SU-DHL-6 (cell line): Measurements from ENCODE around the gene MYMK.

Experiments used
- H2AFZ ChIP-seq: fragments of 200-600 bp; sonication (generic); 2 replicates; pipeline ENCODE4 v1.6.1; 2014; ENCODE audit warnings: low read depth, mild to moderate bottlenecking, moderate library complexity, mixed read lengths, antibody characterized with exemption, low read length; ENCODE audit not compliant: severe bottlenecking
- H3F3A ChIP-seq: fragments of 200-600 bp; shearing (Covaris generic); 2 replicates; pipeline ENCODE4 v1.6.0; 2016; ENCODE audit warnings: antibody characterized with exemption, mild to moderate bottlenecking; ENCODE audit not compliant: insufficient read depth
- H3K27ac ChIP-seq: fragments of 200-600 bp; sonication (generic); 2 replicates; pipeline ENCODE4 v1.5.1; 2016; ENCODE audit warnings: low read depth, mild to moderate bottlenecking, low read length, moderate library complexity, mixed read lengths
- H3K27me3 ChIP-seq: fragments of 200-600 bp; sonication (generic), shearing (Covaris generic); 2 replicates; pipeline ENCODE4 v1.6.0; 2014; ENCODE audit warnings: mild to moderate bottlenecking, low read length
- H3K36me3 ChIP-seq: fragments of 200-600 bp; sonication (generic); 2 replicates; pipeline ENCODE4 v1.6.1; 2014; ENCODE audit warnings: mild to moderate bottlenecking, low read length, mixed read lengths
- H3K4me2 ChIP-seq: fragments of 300-600, 200-600 bp; shearing (Covaris generic), sonication (generic); 2 replicates; pipeline ENCODE4 v1.6.0; 2014; ENCODE audit warnings: low read length, low read depth, mild to moderate bottlenecking; ENCODE audit not compliant: poor library complexity, severe bottlenecking
- H3K4me3 ChIP-seq: fragments of 200-600 bp; sonication (generic); 2 replicates; pipeline ENCODE4 v1.5.1; 2014; ENCODE audit warnings: antibody characterized with exemption, low read length, mild to moderate bottlenecking, mixed read lengths; ENCODE audit not compliant: insufficient read depth, poor library complexity, severe bottlenecking
- H3K79me2 ChIP-seq: fragments of 200-600 bp; sonication (generic); 2 replicates; pipeline ENCODE4 v1.6.1; 2014; ENCODE audit warnings: mild to moderate bottlenecking, low read length, moderate library complexity; ENCODE audit not compliant: insufficient read depth
- H3K9ac ChIP-seq: fragments of 200-600 bp; sonication (generic); 2 replicates; pipeline ENCODE4 v1.7.0; 2014; ENCODE audit warnings: mild to moderate bottlenecking, low read length
- H3K9me2 ChIP-seq: fragments of 200-600 bp; sonication (generic); replicated peaks from 2 replicates; pipeline ENCODE4 v1.6.1; 2014; ENCODE audit warnings: low read length; ENCODE audit not compliant: insufficient read depth
- H3K9me3 ChIP-seq: fragments of 200-600 bp; sonication (generic); 2 replicates; pipeline ENCODE4 v1.6.1; 2014; ENCODE audit warnings: low read length, mixed read lengths; ENCODE audit not compliant: insufficient read depth
- H4K20me1 ChIP-seq: fragments of 200-600 bp; sonication (generic); 2 replicates; pipeline ENCODE4 v1.6.1; 2014; ENCODE audit warnings: low read depth, mild to moderate bottlenecking, antibody characterized with exemption, low read length, moderate library complexity, mixed read lengths
- EZH2phosphoT487 ChIP-seq: fragments of 200-600 bp; sonication (generic), shearing (Covaris generic); conservative IDR thresholded peaks from 2 replicates; pipeline ENCODE4 v1.6.1; 2018; ENCODE audit warnings: mild to moderate bottlenecking, antibody characterized with exemption, low read length, moderate library complexity, mixed read lengths
- TF ChIP-seq, protein P1 (sequence below): fragments of 200-600 bp; sonication (generic); IDR thresholded peaks from one replicate; pipeline ENCODE4 v1.5.1; 2017; ENCODE audit warnings: antibody characterized with exemption, mild to moderate bottlenecking, low read length, moderate library complexity; ENCODE audit not compliant: insufficient read depth, poor library complexity, severe bottlenecking

Gene MYMK

DNA sequence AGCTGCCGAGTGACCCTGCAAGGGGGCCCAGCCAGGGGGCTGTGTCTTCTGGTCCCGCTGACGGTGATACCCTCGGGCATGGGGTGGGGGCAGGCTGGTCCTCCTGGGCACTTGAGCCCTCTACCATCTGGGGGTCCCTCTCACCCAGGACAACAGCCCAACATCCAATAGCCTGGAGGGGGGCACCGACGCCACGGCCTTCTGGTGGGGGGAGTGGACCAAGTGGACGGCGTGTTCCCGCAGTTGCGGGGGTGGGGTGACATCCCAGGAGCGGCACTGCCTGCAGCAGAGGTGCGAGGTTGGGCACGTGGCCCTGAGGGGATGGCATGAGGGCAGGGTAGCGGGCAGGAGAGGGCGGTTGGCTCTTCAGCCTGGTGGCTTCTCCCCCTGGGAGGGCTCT lies 12.5 kb upstream of the MYMK start:
- TF ChIP-seq, protein P1, sequence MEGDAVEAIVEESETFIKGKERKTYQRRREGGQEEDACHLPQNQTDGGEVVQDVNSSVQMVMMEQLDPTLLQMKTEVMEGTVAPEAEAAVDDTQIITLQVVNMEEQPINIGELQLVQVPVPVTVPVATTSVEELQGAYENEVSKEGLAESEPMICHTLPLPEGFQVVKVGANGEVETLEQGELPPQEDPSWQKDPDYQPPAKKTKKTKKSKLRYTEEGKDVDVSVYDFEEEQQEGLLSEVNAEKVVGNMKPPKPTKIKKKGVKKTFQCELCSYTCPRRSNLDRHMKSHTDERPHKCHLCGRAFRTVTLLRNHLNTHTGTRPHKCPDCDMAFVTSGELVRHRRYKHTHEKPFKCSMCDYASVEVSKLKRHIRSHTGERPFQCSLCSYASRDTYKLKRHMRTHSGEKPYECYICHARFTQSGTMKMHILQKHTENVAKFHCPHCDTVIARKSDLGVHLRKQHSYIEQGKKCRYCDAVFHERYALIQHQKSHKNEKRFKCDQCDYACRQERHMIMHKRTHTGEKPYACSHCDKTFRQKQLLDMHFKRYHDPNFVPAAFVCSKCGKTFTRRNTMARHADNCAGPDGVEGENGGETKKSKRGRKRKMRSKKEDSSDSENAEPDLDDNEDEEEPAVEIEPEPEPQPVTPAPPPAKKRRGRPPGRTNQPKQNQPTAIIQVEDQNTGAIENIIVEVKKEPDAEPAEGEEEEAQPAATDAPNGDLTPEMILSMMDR: no peak
- no peak for TF ChIP-seq EZH2phosphoT487
- no peaks in the 10 kb centered on the region for H3K9me3 ChIP-seq
- H2AFZ ChIP-seq: no peak overlapping the region
- no peaks in the 10 kb centered on the region for H3F3A ChIP-seq
- H3K4me3 ChIP-seq: no peak overlapping the region
- H3K27me3 ChIP-seq: no peaks in the 10 kb centered on the region
- no peaks in the 10 kb centered on the region for H3K9me2 ChIP-seq
- H3K36me3 ChIP-seq: no peaks in the 10 kb centered on the region
- no peaks in the 10 kb centered on the region for H3K79me2 ChIP-seq
- no peak overlapping the region for H3K9ac ChIP-seq
- no peak overlapping the region for H3K27ac ChIP-seq
- H3K4me2 ChIP-seq: no peak overlapping the region
- H4K20me1 ChIP-seq: no peaks in the 10 kb centered on the region

DNA sequence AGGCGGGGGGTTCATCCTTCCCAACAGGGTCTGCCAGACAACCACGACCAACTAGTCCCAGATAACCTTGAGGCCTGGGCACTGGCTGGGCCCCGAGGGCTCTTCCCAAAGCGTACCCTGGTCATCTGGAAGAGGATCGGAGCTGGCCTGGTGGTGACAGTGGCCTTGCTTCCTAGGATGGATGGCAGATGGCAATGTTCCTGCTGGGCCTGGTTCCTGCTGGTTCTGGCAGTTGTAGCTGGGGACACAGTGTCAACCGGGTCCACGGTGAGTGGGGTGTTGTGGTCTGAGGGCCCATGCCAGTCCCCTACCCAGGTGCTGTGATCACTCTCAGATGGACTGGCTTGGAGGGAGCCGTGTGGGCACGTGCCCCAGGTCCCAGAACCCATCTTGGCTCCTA lies 11.8 kb upstream of the MYMK start:
- no peaks in the 10 kb centered on the region for H4K20me1 ChIP-seq

DNA sequence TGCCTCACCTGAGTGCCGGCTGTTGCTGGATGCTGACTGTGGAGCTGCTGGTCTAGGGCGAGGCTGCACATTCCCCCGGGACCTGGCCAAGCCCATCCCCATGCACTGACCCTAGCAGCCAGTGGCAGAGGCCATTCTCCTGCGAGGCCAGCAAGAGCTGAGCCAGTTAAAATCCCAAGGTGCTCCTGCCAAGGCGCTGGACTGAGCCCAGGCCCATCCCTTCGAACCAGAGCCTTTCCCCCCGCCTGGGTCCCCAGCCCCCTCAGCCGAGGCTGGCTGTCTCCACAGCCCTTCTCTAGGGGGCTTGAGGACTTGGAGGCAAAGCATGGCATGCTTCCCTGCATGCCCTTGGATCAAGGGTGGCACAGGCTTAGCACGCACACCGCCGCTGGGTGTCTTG lies 11.3 kb upstream of the MYMK start:
- no peaks in the 10 kb centered on the region for H3K36me3 ChIP-seq
- no peak overlapping the region for H2AFZ ChIP-seq
- H4K20me1 ChIP-seq: no peaks in the 10 kb centered on the region
- H3K9ac ChIP-seq: no peak overlapping the region
- H3K4me3 ChIP-seq: no peak overlapping the region
- no peaks in the 10 kb centered on the region for H3K9me2 ChIP-seq
- H3K79me2 ChIP-seq: no peaks in the 10 kb centered on the region
- no peak for TF ChIP-seq EZH2phosphoT487
- TF ChIP-seq, protein P1: no peak
- no peaks in the 10 kb centered on the region for H3K9me3 ChIP-seq
- no peak overlapping the region for H3K4me2 ChIP-seq
- no peaks in the 10 kb centered on the region for H3F3A ChIP-seq
- no peak overlapping the region for H3K27ac ChIP-seq
- H3K27me3 ChIP-seq: no peaks in the 10 kb centered on the region

More for the DNA sequence above, 11.8 kb upstream of the MYMK start:
- Histone ChIP-seq H3K4me3 (no peak overlapping the region), H3K36me3 (no peaks in the 10 kb centered on the region), H3K9ac (no peak overlapping the region), H3F3A (no peaks in the 10 kb centered on the region), H3K79me2 (no peaks in the 10 kb centered on the region), H2AFZ (no peak overlapping the region), H3K4me2 (no peak overlapping the region), H3K9me3 (no peaks in the 10 kb centered on the region), H3K9me2 (no peaks in the 10 kb centered on the region), H3K27ac (no peak overlapping the region), H3K27me3 (no peaks in the 10 kb centered on the region)
- TF ChIP-seq, protein P1: no peak
- TF ChIP-seq EZH2phosphoT487: no peak
